Activated naive CD8-positive, alpha-beta T cell (primary cell): ENCODE results near the gene HAUS7.

ENCODE experiments used
- H3K27ac Mint-ChIP-seq: one replicate; pipeline ENCODE4 v1.8.0; 2021; ENCODE audit warnings: mixed read lengths
- H3K27me3 Mint-ChIP-seq: one replicate; pipeline ENCODE4 v1.8.0; 2021; ENCODE audit warnings: mixed read lengths
- H3K36me3 Mint-ChIP-seq: one replicate; pipeline ENCODE4 v1.8.0; 2021; ENCODE audit warnings: mixed read lengths
- H3K4me1 Mint-ChIP-seq: one replicate; pipeline ENCODE4 v1.8.0; 2021; ENCODE audit warnings: low read depth, mixed read lengths
- H3K4me3 Mint-ChIP-seq: one replicate; pipeline ENCODE4 v1.8.0; 2021; ENCODE audit warnings: mild to moderate bottlenecking, mixed read lengths
- H3K9me3 Mint-ChIP-seq: one replicate; pipeline ENCODE4 v1.8.0; 2021; ENCODE audit warnings: low read depth, mixed read lengths

Gene HAUS7

DNA sequence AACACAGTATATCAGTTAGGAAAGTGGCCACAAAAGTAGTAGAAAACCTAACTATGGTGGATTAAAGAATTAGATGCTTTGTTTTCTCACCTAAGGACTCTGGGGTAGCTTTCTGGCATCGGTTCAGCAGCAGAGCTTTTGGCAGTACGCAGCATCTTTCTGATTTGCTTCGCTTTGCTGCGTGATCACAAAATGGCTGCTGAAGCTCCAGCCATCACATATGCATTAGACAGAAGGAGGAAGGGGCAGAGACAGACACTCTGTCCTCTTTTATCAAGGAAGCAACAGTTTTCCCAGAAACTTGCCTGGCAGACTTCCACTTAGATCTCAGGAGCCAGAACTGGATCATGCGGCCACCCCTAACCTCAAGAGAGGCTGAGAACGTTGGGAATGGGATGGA is 39.6 kb downstream of the HAUS7 start:
- H3K27ac Mint-ChIP-seq = no peak overlapping the region
- H3K4me1 Mint-ChIP-seq = no peaks in the 10 kb centered on the region
- peaks cover 2% of the 10 kb centered on the region for H3K36me3 Mint-ChIP-seq
- no peaks in the 10 kb centered on the region for H3K9me3 Mint-ChIP-seq
- no peaks in the 10 kb centered on the region for H3K27me3 Mint-ChIP-seq
- no peak overlapping the region for H3K4me3 Mint-ChIP-seq

DNA sequence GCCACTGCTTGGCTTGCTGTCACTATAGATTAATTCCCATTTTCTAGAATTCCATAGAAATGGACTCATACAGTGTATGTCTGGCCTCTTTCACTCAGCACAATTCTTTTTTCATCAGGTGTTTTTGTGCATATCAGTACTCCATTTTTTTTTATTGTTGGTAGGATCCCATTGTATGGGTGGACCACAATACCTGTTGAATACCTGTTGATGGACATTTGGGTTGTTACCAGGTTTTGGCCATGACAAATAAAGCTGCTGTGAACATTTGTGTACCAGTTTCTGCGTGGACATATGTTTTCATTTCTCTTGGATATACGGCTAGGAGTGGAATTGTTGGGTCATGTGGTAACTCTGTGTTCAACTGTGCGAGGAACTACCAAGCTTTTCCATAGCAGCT is 44.2 kb downstream of the HAUS7 start:
- peaks cover 2% of the 10 kb centered on the region for H3K36me3 Mint-ChIP-seq
- no peak overlapping the region for H3K27ac Mint-ChIP-seq
- no peak overlapping the region for H3K4me3 Mint-ChIP-seq

DNA sequence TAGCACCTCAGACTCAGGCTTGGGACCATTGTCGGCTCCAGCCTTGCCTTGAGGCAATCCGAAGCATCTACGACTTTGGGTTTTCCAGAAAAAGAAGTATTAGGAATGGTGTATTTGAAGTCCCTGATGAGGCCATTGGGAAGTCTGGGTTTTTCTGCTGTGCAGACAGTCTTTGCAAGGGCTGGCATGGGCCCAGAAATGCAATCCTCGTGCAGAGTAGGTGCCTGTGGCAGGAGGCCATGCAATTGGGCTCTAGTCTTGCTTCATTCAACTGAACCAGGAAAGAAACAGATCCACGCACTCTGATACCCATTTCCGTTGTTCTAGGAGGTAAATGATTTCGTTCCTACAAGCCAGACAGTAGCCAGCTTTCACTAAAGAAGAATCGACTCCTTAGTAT is 46.7 kb downstream of the HAUS7 start:
- no peaks in the 10 kb centered on the region for H3K27me3 Mint-ChIP-seq
- H3K27ac Mint-ChIP-seq = no peak overlapping the region
- peaks cover 2% of the 10 kb centered on the region for H3K36me3 Mint-ChIP-seq
- no peak overlapping the region for H3K4me3 Mint-ChIP-seq
- H3K4me1 Mint-ChIP-seq = no peaks in the 10 kb centered on the region
- no peaks in the 10 kb centered on the region for H3K9me3 Mint-ChIP-seq

More for the DNA sequence above, 44.2 kb downstream of the HAUS7 start:
- no peaks in the 10 kb centered on the region for H3K27me3 Mint-ChIP-seq
- no peaks in the 10 kb centered on the region for H3K4me1 Mint-ChIP-seq
- H3K9me3 Mint-ChIP-seq = no peaks in the 10 kb centered on the region

DNA sequence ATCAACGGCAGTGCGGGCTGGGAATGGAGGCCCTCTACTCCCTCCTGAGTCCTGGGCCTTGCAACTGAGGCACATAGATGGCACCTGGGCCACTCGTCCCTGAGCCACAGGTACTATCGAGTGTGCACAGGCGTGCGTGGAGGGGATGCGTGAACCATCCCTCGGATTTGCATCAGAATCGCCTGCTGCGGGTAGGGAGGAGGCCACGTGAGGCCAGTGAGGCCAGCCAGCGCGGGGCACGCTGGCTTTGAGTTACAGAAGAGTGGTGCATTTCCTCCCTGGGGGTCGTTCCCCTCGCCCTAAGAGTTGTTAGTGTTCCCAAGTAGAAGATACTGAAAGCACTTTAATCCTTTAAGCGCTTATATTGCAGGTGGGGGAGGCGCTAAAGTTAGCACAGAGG is 48.5 kb downstream of the HAUS7 start:
- no peaks in the 10 kb centered on the region for H3K27me3 Mint-ChIP-seq
- H3K4me3 Mint-ChIP-seq = no peak overlapping the region
- no peaks in the 10 kb centered on the region for H3K4me1 Mint-ChIP-seq
- no peaks in the 10 kb centered on the region for H3K36me3 Mint-ChIP-seq
- no peaks in the 10 kb centered on the region for H3K9me3 Mint-ChIP-seq
- no peak overlapping the region for H3K27ac Mint-ChIP-seq

DNA sequence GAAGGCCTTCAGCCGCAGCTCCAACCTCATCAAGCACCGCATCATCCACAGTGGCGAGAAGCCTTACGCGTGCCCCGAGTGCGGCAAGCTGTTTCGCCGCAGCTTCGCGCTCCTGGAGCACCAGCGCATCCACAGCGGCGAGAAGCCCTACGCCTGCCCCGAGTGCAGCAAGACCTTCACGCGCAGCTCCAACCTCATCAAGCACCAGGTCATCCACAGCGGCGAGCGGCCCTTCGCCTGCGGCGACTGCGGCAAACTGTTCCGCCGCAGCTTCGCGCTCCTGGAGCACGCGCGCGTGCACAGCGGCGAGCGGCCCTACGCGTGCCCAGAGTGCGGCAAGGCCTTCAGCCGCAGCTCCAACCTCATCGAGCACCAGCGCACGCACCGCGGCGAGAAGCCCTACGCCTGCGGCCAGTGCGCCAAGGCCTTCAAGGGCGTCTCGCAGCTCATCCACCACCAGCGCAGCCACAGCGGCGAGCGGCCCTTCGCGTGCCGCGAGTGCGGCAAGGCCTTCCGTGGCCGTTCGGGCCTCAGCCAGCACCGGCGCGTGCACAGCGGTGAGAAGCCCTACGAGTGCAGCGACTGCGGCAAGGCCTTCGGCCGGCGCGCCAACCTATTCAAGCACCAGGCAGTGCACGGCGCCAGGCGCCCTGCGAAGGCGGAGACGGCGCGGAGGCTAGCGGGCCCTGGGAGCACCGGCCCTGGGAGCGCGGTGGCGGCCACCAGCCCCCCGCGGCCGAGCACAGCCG is 49.4 kb downstream of the HAUS7 start:
- Mint-ChIP-seq H3K9me3 (no peaks in the 10 kb centered on the region), H3K4me3 (no peak overlapping the region), H3K27me3 (no peaks in the 10 kb centered on the region), H3K27ac (no peak overlapping the region), H3K36me3 (no peaks in the 10 kb centered on the region), H3K4me1 (no peaks in the 10 kb centered on the region)

- Mint-ChIP-seq H3K9me3 (no peaks in the 10 kb centered on the region), H3K36me3 (no peaks in the 10 kb centered on the region), H3K27me3 (no peaks in the 10 kb centered on the region), H3K4me3 (no peak overlapping the region), H3K4me1 (no peaks in the 10 kb centered on the region), H3K27ac (no peak overlapping the region)
Observed at GRCh38 chrX:153417637-153418036, 52.7 kb downstream of the HAUS7 start.

DNA sequence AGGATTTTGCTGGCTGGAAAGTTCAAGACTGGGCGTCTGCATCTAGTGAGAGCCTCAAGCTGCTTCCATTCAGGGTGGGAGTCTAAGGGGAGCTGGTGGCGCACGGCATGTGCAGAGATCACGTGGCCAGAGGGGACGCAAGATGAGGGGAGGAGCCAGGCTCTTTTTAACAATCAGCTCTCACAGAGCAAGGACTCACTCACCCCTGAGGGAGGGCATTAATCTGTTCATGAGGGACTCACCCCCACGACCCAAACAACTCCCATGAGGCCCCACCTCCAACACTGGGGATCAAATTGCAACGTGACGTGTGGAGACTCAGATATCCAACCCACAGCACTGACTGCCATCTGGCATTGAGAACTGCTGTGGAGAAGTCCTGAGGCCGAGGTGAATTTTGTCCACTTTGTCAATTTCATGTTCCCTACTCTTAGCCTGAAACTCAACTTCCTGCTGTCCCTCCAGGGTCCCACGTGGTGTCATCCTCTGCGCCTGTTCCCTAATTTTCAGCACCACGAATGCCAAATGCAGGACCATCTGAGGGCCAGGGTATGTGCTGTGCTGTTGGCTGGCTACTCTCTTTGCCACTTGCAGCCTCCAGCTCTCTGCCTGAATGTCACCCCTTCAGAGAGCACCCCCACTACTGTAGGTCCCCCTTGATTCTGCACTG is 53.5 kb downstream of the HAUS7 start:
- Mint-ChIP-seq H3K27me3 (no peaks in the 10 kb centered on the region), H3K27ac (no peak overlapping the region), H3K9me3 (no peaks in the 10 kb centered on the region), H3K36me3 (no peaks in the 10 kb centered on the region), H3K4me1 (peaks cover 6% of the 10 kb centered on the region), H3K4me3 (no peak overlapping the region)

DNA sequence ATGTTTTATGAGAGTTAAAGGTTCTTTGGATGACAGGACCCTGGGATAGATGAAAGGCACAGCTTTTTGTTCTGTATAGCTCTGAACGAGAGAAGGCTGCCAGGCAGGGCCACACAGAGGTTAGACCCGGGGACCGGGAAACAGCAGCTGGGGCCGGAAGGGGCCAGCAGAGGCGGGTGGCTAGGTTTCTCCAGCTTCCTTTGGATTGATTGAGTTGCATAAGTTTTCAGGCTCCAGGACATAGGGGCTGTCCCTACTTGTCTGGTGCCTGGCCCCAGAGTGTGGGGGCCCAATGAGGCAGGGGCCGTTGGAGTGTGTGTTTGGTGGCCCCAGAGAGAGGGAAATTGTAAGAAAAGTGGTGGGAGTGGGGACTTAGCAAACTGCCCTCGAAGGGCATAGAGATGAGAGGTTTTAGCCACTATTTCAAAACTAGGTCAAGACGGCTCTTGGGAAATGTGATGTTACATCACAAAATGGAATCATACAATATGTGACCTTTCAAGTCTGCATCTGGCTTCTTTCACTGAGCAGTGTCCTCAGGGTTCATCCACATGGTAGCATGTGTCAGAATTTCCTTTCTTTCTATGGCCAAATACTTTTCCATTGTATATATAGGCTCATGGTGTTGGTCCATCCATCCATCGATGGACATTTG is 55.4 kb downstream of the HAUS7 start:
- no peaks in the 10 kb centered on the region for H3K9me3 Mint-ChIP-seq
- H3K4me1 Mint-ChIP-seq = peaks cover 7% of the 10 kb centered on the region
- H3K27me3 Mint-ChIP-seq = no peaks in the 10 kb centered on the region
- no peaks in the 10 kb centered on the region for H3K36me3 Mint-ChIP-seq
- no peak overlapping the region for H3K27ac Mint-ChIP-seq
- H3K4me3 Mint-ChIP-seq = no peak overlapping the region

DNA sequence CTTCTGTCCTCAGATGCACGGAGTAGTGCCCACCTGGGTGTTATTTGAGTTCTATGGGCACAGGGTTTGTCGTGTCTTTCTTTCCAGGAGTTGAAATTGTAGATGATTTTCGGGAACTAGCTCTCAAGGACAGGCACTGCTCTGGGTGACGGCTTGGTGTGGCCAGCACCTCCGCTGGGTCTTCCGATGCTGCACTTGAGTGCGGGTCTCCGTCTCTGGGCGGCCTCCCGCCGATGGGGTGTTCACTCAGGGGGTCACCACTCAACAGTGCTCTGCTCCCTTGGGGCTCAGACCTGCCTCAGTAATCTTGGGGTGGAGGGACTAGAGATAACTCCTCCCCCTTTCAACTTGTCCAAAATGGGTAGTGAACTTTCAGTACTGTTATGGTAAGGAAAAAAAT is 56.6 kb downstream of the HAUS7 start:
- Mint-ChIP-seq H3K27ac (no peak overlapping the region), H3K4me3 (no peak overlapping the region), H3K9me3 (no peaks in the 10 kb centered on the region), H3K27me3 (no peaks in the 10 kb centered on the region), H3K4me1 (peaks cover 7% of the 10 kb centered on the region), H3K36me3 (no peaks in the 10 kb centered on the region)

GRCh38 chrX:153412746-153413720 is 57.3 kb downstream of the HAUS7 start:
- Mint-ChIP-seq H3K4me3 (no peak overlapping the region), H3K4me1 (peaks cover 7% of the 10 kb centered on the region), H3K9me3 (no peaks in the 10 kb centered on the region), H3K27ac (no peak overlapping the region), H3K27me3 (no peaks in the 10 kb centered on the region), H3K36me3 (no peaks in the 10 kb centered on the region)

DNA sequence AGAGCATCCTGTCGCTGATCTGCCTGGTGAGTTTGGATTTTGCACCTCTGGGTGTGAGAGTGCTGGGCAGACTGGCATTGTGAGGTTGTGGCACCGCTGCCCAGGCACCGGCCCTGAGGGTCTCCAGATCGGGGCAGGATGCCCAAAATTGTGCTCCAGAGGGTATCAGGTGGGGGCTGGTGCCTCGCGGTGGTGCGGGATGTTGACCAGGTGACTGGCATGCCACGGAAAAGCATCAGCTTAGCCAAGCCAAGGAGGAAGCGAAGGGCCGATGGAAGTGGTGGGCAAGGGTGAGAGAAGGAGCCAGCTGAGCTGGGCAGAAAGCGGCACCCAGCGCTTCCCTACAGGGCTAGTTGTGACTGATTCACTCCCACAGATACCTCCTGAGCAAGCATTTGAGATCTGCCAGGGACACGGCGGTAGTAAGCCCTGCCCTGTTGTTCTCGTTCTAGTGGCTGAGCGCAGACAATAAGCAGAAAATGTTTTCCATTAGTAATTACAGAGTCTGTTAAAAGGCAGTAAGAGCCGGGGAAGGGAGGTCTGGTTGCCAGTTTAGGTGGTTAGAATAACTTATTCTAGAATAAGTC is 58.3 kb downstream of the HAUS7 start:
- H3K4me1 Mint-ChIP-seq = peaks cover 7% of the 10 kb centered on the region
- no peaks in the 10 kb centered on the region for H3K36me3 Mint-ChIP-seq
- H3K27me3 Mint-ChIP-seq = no peaks in the 10 kb centered on the region
- no peak overlapping the region for H3K27ac Mint-ChIP-seq
- peak overlapping the region; percentile 75 for H3K4me3 Mint-ChIP-seq
- no peaks in the 10 kb centered on the region for H3K9me3 Mint-ChIP-seq

DNA sequence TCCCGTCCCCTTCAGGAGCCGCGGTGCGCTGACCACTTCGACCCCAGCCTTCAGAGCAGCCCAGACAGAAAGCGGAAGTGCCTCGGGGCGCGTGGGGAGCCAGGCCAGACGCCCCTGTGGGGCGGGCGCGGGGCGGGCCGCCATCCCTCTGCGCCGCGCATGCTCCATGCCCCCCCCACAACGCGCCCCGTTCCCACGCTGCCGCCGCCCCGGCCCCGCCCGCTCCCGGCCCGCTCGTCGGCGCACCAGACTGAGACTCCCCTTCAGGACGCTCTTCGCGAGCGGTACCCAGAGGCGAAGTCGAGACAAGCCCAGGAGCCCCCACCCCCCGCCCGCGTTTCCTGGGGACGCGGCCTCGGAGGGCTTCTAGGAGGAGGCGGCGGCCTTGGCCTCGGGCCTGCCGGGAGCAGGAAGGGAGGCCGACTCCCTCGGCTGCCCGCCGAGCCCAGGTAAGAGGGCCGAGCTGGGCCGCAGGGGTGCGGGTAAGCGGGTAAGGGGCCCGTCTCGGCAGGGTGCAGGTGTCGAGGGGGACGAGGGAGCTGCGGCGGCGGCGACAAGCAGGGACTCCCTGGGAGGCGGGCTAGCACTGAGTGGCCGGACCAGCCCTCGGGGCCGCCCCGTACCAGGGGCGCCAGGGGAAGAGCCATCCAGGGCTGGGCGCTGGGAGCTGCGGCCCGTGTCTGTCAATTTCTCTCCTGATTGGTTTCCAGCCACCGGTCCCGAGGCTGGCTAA is 59.0 kb downstream of the HAUS7 start, which contains the start of gene ZFP92:
ZFP92 (plus strand) TSS at position 218 of the 733 bp plus-strand sequence. CDS start 6,851 bp downstream, outside the sequence.
- Mint-ChIP-seq H3K27me3 (no peaks in the 10 kb centered on the region), H3K9me3 (no peaks in the 10 kb centered on the region), H3K4me3 (peak within 1 kb of the TSS; percentile 75), H3K4me1 (peaks cover 7% of the 10 kb centered on the region), H3K36me3 (no peaks in the 10 kb centered on the region), H3K27ac (no peak within 1 kb of the TSS)

- Mint-ChIP-seq H3K9me3 (no peaks in the 10 kb centered on the region), H3K4me3 (peak overlapping the region; percentile 71), H3K36me3 (no peaks in the 10 kb centered on the region), H3K27me3 (no peaks in the 10 kb centered on the region), H3K4me1 (peaks cover 7% of the 10 kb centered on the region), H3K27ac (no peak overlapping the region)
Observed at GRCh38 chrX:153410888-153411254, 59.5 kb downstream of the HAUS7 start.

GRCh38 chrX:153410373-153410772 is 60.0 kb downstream of the HAUS7 start:
- H3K9me3 Mint-ChIP-seq = no peaks in the 10 kb centered on the region
- H3K27me3 Mint-ChIP-seq = no peaks in the 10 kb centered on the region
- H3K27ac Mint-ChIP-seq = no peak overlapping the region
- no peaks in the 10 kb centered on the region for H3K36me3 Mint-ChIP-seq
- H3K4me3 Mint-ChIP-seq = peak overlapping the region; percentile 71
- peaks cover 7% of the 10 kb centered on the region for H3K4me1 Mint-ChIP-seq
